Measurements from ENCODE around the gene NR4A1.

GRCh38 chr12:52079576-52080402 is 28.5 kb downstream of the NR4A1 start, which contains the start of gene SMIM41:
- no peak for TF ChIP-seq CTCF (IDR thresholded peaks at IDR 0.05; ENCODE audit: low read depth, low read length, poor library complexity, severe bottlenecking)
- no peak for TF ChIP-seq EZH2phosphoT487 (IDR thresholded peaks at IDR 0.05; ENCODE audit: borderline replicate concordance, low read length)

Data from DOHH2 (cell line).